ENCODE data around the gene XRRA1.
"Not testable (repeated sequence)": the region's sequence is repeated elsewhere in the genome, so short reads cannot be mapped to it uniquely, and the experiment has no call there.

The XRRA1 gene

GRCh38 chr11:74948898-74949752, at the start of gene XRRA1, which contains the start of gene SPCS2:
Gene XRRA1 (minus strand): TSS chr11:74949091. CDS start chr11:74940878, 8,213 bp downstream.
Gene SPCS2 (plus strand): TSS chr11:74949266. CDS start chr11:74949286, 20 bp downstream.
- peak; percentile 98 for DNase-seq (ENCODE audit: low spot score)

DNA sequence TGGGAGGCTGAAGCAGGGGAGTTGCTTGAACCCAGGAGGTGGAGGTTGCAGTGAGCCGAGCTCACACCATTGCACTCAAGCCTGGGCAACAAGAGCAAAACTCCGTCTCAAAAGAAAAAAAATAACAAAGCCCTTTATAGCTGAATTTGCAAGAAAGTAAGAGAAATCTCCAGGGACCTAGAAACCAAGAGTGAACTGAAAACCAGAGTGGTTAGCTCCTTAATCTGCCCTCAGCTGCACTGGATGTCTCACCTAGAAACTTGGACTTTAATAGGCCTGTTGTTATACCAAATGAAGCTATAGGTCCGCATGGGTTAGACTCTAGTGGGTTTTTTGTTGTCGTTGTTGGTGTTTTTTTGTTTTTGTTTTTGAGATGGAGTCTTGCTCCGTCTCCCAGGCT, 44.0 kb upstream of the XRRA1 start:
- DNase-seq (ENCODE audit: low spot score) = no peak

GRCh38 chr11:74990941-74991340, 42.0 kb upstream of the XRRA1 start:
- no peak for DNase-seq (ENCODE audit: low spot score)

GRCh38 chr11:74990150-74990549, 41.3 kb upstream of the XRRA1 start:
- DNase-seq (ENCODE audit: low spot score) = not testable (repeated sequence)

- DNase-seq (ENCODE audit: low spot score) = no peak
Measured at GRCh38 chr11:74989260-74989638, 40.4 kb upstream of the XRRA1 start.

- DNase-seq (ENCODE audit: low spot score) = peak; percentile 84
Measured at GRCh38 chr11:74988541-74989259, 39.8 kb upstream of the XRRA1 start, which contains the start of gene NEU3. Gene NEU3 (plus strand): TSS chr11:74988933. CDS start chr11:74989061, 128 bp downstream.

DNA sequence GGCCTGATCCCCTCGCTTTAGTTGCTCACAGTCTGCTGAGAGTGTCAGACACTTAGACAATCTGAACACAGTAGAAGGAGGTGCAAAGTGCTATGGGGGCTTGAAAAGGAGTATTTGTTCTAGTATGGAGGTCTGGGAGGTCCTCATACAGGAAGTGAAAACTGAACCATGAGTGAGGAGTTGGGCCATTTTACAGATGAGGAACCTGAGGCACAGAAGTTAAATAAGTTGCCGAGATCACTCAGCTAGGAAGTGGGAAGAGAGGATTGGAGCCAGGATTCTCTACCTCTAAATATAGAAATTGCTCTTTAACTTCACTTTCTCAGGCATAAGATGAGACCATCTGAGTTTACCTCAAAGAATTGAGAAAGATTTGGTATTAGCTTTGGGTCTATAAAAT, 35.8 kb upstream of the XRRA1 start:
- DNase-seq (ENCODE audit: low spot score) = no peak

DNA sequence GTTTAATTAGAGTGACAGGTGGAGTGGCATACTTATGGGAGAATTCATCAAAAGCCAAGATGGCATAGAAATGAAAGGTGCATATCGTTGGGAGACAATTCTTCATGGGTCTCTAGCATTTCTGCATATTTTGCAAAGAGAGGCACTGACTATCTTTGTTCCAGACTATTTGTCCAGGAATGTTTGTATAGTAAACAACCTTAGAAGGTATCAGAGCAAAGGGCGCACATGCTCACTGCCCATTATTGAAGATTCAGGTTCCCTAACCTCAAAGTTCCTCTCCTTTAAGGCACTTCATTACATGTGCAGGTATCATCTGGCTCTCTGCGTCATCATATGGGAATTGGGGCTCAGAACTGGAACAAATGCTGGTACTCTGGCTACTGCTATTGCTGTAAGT, 35.2 kb upstream of the XRRA1 start:
- DNase-seq (ENCODE audit: low spot score) = no peak

DNA sequence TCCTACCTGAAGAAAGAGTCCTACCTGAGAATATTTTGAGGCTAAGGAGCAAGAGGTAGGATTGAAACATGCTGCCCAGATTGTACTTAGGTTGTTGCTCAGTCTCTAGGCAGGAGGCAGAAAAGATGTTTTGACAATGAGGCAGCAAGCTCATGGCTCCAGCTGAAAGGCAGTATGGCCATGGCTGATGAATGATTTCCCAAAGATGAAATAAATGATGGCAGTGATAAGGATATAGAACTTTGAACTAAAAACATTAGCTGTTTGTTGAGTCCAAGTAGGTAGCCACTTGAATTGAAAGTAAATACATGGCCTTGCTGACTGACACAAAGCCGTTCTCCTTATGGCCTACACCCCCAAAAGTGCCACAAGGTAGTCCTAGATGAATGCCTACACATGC, 33.0 kb upstream of the XRRA1 start:
- no peak for DNase-seq (ENCODE audit: low spot score)

- DNase-seq (ENCODE audit: low spot score) = no peak
Measured at GRCh38 chr11:74980634-74981033, 31.7 kb upstream of the XRRA1 start.

GRCh38 chr11:74978041-74978440, 29.1 kb upstream of the XRRA1 start:
- no peak for DNase-seq (ENCODE audit: low spot score)

DNA sequence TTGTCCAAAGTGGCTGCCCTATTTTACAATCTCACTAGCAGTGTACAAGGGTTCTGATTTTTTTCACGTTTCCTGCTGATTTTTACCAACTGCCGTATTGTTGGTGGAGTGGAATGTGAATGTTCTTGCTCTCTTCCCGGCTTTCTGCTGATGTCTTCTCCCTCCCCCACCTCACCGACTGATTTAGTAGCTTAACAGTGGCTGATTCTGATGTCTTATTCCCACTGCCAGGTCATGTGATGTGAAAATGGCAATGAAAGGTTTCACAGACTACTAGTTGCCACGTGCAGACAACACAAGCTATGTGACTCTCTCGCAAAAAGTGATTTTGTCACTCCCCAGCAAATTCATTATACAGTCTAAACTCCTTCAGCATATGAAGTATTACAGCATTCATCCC, 22.5 kb upstream of the XRRA1 start:
- no peak for DNase-seq (ENCODE audit: low spot score)

GRCh38 chr11:74970852-74971395, 22.0 kb upstream of the XRRA1 start:
- DNase-seq (ENCODE audit: low spot score) = no peak

- DNase-seq (ENCODE audit: low spot score) = no peak
Measured at GRCh38 chr11:74966651-74967050, 17.8 kb upstream of the XRRA1 start.

DNA sequence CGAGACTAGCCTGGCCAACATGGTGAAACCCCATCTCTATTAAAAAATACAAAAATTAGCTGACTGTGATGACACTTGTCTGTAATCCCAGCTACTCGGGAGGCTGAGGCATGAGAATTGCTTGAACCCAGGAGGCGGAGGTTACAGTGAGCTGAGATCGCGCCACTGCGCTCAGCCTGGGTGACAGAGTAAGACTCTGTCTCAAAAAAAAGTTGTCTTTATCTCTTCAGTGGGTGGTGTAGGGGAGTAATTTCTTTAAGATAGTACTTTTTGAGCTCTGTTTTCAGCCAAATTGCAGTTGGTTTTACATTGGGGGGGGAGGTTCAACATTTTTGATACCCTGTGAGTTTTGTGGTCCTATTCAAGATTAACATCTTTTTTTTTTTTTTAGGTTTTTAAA, 11.2 kb upstream of the XRRA1 start:
- not testable (repeated sequence) for DNase-seq (ENCODE audit: low spot score)

DNA sequence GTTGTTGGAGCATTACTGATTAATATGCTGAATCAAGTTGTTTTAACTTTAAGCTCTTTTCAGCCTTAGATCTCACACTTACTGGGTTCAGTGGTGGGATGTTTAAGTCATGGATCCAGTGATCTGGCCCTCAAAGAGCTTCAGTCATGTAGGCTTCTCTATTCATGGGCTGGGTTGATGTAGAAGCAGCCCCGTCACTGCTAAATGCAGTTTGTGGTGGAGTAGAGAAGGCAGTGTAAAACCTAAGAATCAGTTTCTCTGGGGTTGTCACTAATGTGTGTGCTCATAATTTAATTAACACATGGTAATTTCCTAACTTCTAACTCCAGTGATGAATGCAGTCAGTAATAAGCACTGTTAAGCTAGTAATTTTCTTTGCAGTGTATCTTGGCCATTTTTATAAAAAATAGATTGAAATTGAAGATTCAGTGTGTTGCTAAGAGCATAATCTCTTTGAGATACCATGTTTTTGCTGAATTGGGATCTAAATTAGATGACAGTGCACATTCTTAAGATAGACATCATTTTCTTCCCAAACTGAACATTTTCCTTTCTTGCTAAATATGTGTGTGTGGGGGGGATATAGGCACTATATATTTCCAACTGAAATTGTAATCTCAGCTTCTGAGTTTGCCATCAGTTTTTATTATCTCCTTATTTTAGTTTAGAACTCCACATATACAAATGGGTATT, 9.2 kb upstream of the XRRA1 start:
- no peak for DNase-seq (ENCODE audit: low spot score)

- DNase-seq (ENCODE audit: low spot score) = no peak
Measured at GRCh38 chr11:74956397-74957015, 7.6 kb upstream of the XRRA1 start.

DNA sequence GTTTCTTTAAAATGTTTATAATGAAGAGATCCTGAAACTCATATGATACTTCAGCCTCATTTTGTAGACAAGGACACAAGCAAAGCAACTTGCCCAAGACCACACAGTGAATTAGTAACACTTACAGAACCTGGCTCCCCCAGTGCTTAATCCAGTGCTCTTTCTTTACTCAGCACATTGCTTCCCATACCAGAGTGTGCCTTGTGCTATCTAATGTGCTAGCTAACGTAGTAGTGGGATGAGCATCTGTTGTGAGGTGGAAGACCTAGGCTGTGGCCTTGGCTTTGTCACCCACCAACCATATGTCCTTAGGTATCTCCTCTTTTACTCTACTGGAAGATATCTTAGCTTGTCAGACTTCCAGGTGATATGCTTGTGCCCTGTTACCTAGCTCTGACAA, 5.3 kb upstream of the XRRA1 start:
- no peak for DNase-seq (ENCODE audit: low spot score)

GRCh38 chr11:74953451-74953850, 4.6 kb upstream of the XRRA1 start:
- DNase-seq (ENCODE audit: low spot score) = no peak

DNA sequence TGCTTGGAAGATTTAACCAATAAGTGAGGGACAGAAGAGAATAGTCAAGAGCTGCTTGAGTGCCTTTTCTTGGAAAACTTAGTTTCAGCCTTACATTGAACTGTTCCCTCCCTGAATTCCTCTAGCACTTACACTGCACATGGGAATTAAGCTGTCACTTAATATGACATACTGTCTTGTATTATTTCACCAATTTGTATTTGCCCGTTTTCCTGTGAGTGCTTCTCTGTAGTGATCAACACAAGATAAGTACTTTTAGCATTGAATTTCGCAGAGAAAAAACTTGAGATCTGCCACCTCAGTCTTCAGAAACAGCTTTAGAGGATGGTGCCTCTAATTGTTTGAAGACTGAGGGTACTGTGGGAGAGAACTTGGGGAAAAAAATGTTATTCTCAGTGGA, 3.9 kb upstream of the XRRA1 start:
- DNase-seq (ENCODE audit: low spot score) = no peak

DNA sequence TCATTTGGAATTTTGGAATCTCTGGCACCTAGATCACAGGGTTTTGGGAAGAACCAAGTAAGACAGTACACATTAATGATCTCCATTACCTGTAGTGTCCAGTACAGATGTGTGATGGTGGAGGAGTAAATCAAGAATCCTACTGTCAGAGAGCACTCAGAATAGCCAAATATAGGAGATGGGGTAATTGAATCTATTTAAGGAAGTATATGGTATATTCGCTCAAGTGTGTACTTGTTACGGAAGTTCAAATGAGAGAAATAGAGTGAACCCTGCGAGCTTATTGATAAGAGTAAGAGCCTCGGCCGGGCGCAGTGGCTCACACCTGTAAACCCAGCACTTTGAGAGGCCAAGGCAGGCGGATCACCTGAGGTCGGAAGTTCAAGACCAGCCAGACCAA, 2.3 kb upstream of the XRRA1 start:
- no peak for DNase-seq (ENCODE audit: low spot score)
